Natural killer cell (primary cell): ENCODE data around the gene GOLGA6A. TPM values are rescaled to one million over a fixed set of nuclear protein-coding genes. Genes with fewer than 3 reads are reported as not detected.

Source experiments
- ATAC-seq, 3 donors: fragments of 150-1000 bp in 2 of 3; fragments of 200-7000 bp in 1 of 3; cut with Tn5 transposase; 1 replicate in 1 of 3; 2 replicates in 2 of 3; pipeline ENCODE4 v1.10.0; 2021; ENCODE audit warnings: mild to moderate bottlenecking in 2 of 3, moderate library complexity in 2 of 3
- DNase-seq, 2 donors: peaks; one replicate each; pipeline versions ENCODE4 v3.0.0 to v3.0.0-alpha.2; 2013 to 2021; ENCODE audit warnings: mixed read lengths in 1 of 2
- H3K27ac ChIP-seq: one replicate; pipeline ENCODE4 v1.5.1; 2013; ENCODE audit warnings: mild to moderate bottlenecking, low read length
- H3K27me3 ChIP-seq: one replicate; pipeline ENCODE4 v1.6.1; 2013; ENCODE audit warnings: low read length; ENCODE audit not compliant: control insufficient read depth, insufficient read depth
- H3K36me3 ChIP-seq: one replicate; pipeline ENCODE4 v1.6.1; 2013; ENCODE audit warnings: low read length; ENCODE audit not compliant: control insufficient read depth, insufficient read depth
- H3K4me1 ChIP-seq: one replicate; pipeline ENCODE4 v1.6.1; 2013; ENCODE audit warnings: low read length; ENCODE audit not compliant: control insufficient read depth, insufficient read depth
- H3K4me3 ChIP-seq: one replicate; pipeline ENCODE4 v1.5.1; 2013; ENCODE audit warnings: low read length
- H3K9me3 ChIP-seq: one replicate; pipeline ENCODE4 v1.6.1; 2013; ENCODE audit warnings: low read length; ENCODE audit not compliant: control insufficient read depth, insufficient read depth
- H3K27ac Mint-ChIP-seq, 2 donors: one replicate each; pipeline ENCODE4 v1.8.0; 2022; ENCODE audit warnings: mild to moderate bottlenecking in 2 of 2, mixed read lengths in 2 of 2, moderate library complexity in 1 of 2
- H3K27me3 Mint-ChIP-seq, 2 donors: one replicate each; pipeline ENCODE4 v1.8.0; 2022; ENCODE audit warnings: low read depth in 2 of 2, mixed read lengths in 2 of 2
- H3K36me3 Mint-ChIP-seq: one replicate; pipeline ENCODE4 v1.8.0; 2022; ENCODE audit warnings: mixed read lengths
- H3K4me1 Mint-ChIP-seq, 2 donors: one replicate each; pipeline ENCODE4 v1.8.0; 2022; ENCODE audit warnings: mixed read lengths in 2 of 2
- H3K4me3 Mint-ChIP-seq: one replicate; pipeline ENCODE4 v1.8.0; 2022; ENCODE audit warnings: mild to moderate bottlenecking, moderate library complexity, mixed read lengths
- H3K9me3 Mint-ChIP-seq, 2 donors: one replicate each; pipeline ENCODE4 v1.8.0; 2022; ENCODE audit warnings: mixed read lengths in 2 of 2
- CTCF ChIP-seq: fragments of 200-600 bp; IDR thresholded peaks from one replicate; pipeline ENCODE4 v1.8.0; 2022; ENCODE audit warnings: antibody characterized with exemption
- WGBS: methylation state at CpG from one replicate; pipeline ENCODE4 v1.1.7; 2013; ENCODE audit warnings: missing lambda C conversion rate; ENCODE audit not compliant: insufficient coverage; 5-methylcytosine and 5-hydroxymethylcytosine counted together
- intact Hi-C: fragments of 100-400 bp; cut with micrococcal nuclease; formaldehyde crosslinking; loops from one replicate; pipeline ENCODE4 v1.14.2; 2022
- total RNA-seq, 4 donors: library from RNA; stranded (reverse); fragments of 120-200 nt in 1 of 4; gene quantifications; one replicate each; pipeline versions ENCODE4 v1.2.3 to v1.2.4, GENCODE V29; 2013 to 2022

GOLGA6A gene
- total RNA-seq, 3 donors from 2014 or later (not counting 1 experiment from before 2014, with no cell fraction given): 0.16 to 0.82 TPM; not detected in 1

DNA sequence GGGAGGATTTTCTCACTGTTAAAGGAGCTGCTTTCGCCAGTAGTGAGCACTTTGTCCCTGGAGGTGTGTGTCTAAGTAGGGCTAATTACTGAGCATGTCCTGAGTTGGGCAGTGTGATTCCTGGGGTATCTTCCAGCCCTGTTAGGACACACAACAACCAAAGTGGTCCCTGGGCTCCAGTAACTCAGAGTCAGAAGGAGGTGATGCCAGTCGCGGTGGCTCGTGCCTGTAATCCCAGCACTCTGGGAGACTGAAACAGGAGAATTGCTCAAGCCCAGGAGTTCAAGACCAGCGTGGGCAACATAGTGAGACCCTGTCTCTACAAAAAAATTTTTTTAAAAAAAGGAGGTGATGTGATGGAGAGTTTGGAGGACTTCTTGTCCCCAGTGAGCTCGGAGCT lies 50.3 kb downstream of the GOLGA6A start:
- Histone ChIP-seq H3K9me3 (no peaks in the 10 kb centered on the region), H3K4me3 (no peak overlapping the region), H3K27me3 (no peaks in the 10 kb centered on the region), H3K4me1 (no peaks in the 10 kb centered on the region), H3K36me3 (peaks cover 64% of the 10 kb centered on the region), H3K27ac (no peak overlapping the region)
- no peaks in the 10 kb centered on the region for H3K9me3 Mint-ChIP-seq
- H3K27ac Mint-ChIP-seq: no peak overlapping the region
- intact Hi-C loops: no loop called here
- H3K27me3 Mint-ChIP-seq: no peaks in the 10 kb centered on the region
- TF ChIP-seq CTCF: no peak
- no peak overlapping the region for H3K4me3 Mint-ChIP-seq
- 97% methylated on average over 6 of the region's 6 CpGs for WGBS
- DNase-seq (no peak), ATAC-seq (no peak)
- no peaks in the 10 kb centered on the region for H3K36me3 Mint-ChIP-seq
- H3K4me1 Mint-ChIP-seq: peaks cover 0 to under 1% of the 10 kb centered on the region in 2 donors

DNA sequence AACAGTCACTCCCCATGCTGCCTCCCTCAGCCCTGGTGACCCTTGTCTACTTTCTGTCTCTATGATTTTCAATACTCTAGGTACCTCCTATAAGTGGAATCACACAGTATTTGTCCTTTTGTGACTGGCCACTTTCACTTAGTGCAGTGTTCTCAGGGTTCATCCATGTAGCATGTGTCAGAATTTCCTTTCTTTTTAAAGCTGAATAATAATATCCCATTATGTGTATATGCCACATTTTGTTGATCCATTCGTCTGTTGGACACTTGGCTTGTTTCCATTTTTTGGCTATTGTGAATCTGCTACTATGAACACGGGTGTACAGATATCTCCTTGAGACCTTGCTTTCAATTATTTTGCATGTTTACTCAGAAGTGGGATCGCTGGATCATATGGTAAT lies 53.7 kb downstream of the GOLGA6A start:
- DNase-seq: no peak
- Mint-ChIP-seq H3K27ac (peak overlapping the region in 1 of 2 donors; percentile 57), H3K36me3 (no peaks in the 10 kb centered on the region), H3K27me3 (no peaks in the 10 kb centered on the region), H3K4me1 (peaks cover 0 to 11% of the 10 kb centered on the region in 2 donors), H3K9me3 (no peaks in the 10 kb centered on the region), H3K4me3 (no peak overlapping the region)
- no peak for ATAC-seq
- no peak overlapping the region for H3K4me3 ChIP-seq
- WGBS: 76% methylated on average over 2 of the region's 3 CpGs
- H3K9me3 ChIP-seq: no peaks in the 10 kb centered on the region
- no peaks in the 10 kb centered on the region for H3K27me3 ChIP-seq
- intact Hi-C loops: no loop called here
- H3K27ac ChIP-seq: no peak overlapping the region
- H3K36me3 ChIP-seq: peaks cover 61% of the 10 kb centered on the region
- TF ChIP-seq CTCF: no peak
- no peaks in the 10 kb centered on the region for H3K4me1 ChIP-seq

- intact Hi-C loops: no loop called here
- no peak for TF ChIP-seq CTCF
- no peak overlapping the region for H3K4me3 Mint-ChIP-seq
- peaks cover 60% of the 10 kb centered on the region for H3K36me3 ChIP-seq
- DNase-seq (no peak), ATAC-seq (no peak)
- H3K4me1 ChIP-seq: no peaks in the 10 kb centered on the region
- H3K36me3 Mint-ChIP-seq: no peaks in the 10 kb centered on the region
- H3K27ac ChIP-seq: no peak overlapping the region
- H3K9me3 ChIP-seq: no peaks in the 10 kb centered on the region
- no peaks in the 10 kb centered on the region for H3K27me3 Mint-ChIP-seq
- H3K4me3 ChIP-seq: no peak overlapping the region
- H3K4me1 Mint-ChIP-seq: peaks cover 0 to 16% of the 10 kb centered on the region in 2 donors
- H3K27ac Mint-ChIP-seq: no peak overlapping the region
- H3K9me3 Mint-ChIP-seq: no peaks in the 10 kb centered on the region
- H3K27me3 ChIP-seq: no peaks in the 10 kb centered on the region
- WGBS: 88% methylated on average over 3 of the region's 3 CpGs
Measured at GRCh38 chr15:74027688-74028087, 54.7 kb downstream of the GOLGA6A start.

DNA sequence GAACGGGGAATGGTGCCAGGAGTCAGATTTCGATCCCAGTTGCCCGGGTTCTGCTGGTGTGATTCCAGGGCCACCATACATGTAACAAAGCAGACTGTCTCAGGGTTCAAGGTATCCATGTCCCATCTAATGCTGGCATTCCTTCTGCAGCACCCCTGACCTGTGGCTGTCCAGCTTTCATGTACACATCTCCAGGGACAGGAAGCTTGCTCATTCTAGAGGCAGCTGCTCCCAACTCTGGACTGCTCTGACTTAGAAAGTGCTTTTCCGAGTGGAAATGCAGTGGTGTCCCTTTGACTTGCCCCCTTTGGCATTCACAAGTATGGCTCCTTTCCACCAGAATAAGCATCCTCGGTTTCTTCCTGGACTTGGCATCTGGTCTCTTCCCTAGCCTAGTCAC lies 56.9 kb downstream of the GOLGA6A start:
- Histone ChIP-seq H3K9me3 (no peaks in the 10 kb centered on the region), H3K36me3 (peaks cover 54% of the 10 kb centered on the region), H3K4me3 (no peak overlapping the region), H3K27ac (no peak overlapping the region), H3K4me1 (no peaks in the 10 kb centered on the region), H3K27me3 (no peaks in the 10 kb centered on the region)
- ATAC-seq (no peak), DNase-seq (no peak)
- peaks cover 6 to 22% of the 10 kb centered on the region in 2 donors for H3K4me1 Mint-ChIP-seq
- H3K36me3 Mint-ChIP-seq: no peaks in the 10 kb centered on the region
- 98% methylated on average over 5 of the region's 5 CpGs for WGBS
- no peaks in the 10 kb centered on the region for H3K9me3 Mint-ChIP-seq
- TF ChIP-seq CTCF: no peak
- no peak overlapping the region for H3K4me3 Mint-ChIP-seq
- no peaks in the 10 kb centered on the region for H3K27me3 Mint-ChIP-seq
- intact Hi-C loops: no loop called here
- H3K27ac Mint-ChIP-seq: no peak overlapping the region
